Measurements from ENCODE around the gene TMEM41A.

DNA sequence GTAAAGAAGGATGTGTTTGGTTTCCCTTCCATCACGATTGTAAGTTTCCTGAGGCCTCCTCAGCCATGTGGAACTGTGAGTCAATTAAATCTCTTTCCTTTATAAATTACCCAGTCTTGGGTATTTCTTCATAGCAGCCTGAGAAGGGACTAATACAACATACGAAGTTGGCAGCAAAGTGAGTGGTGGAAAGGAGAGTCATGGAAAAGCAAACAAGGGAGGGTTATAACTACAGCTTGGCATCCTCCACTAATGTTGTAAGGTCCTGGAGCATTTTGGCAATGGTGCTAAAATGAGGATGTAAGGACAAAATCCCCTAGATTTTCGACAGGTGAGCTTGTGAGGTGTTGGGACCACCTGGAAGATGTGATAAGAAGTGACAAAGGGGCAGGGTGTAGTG lies 5.8 kb upstream of the TMEM41A start:
- TF ChIP-seq POLR2AphosphoS5 (IDR thresholded peaks at IDR 0.05; ENCODE audit: low read depth, low read length) (no peak), TAF1 (IDR thresholded peaks at IDR 0.05; ENCODE audit: borderline replicate concordance, insufficient read depth, low read length) (no peak), FOXP2 (optimal IDR thresholded peaks at IDR 0.05; ENCODE audit: borderline replicate concordance, extremely low read depth, extremely low read length, insufficient read depth) (no peak)
- TF ChIP-seq, protein P1, sequence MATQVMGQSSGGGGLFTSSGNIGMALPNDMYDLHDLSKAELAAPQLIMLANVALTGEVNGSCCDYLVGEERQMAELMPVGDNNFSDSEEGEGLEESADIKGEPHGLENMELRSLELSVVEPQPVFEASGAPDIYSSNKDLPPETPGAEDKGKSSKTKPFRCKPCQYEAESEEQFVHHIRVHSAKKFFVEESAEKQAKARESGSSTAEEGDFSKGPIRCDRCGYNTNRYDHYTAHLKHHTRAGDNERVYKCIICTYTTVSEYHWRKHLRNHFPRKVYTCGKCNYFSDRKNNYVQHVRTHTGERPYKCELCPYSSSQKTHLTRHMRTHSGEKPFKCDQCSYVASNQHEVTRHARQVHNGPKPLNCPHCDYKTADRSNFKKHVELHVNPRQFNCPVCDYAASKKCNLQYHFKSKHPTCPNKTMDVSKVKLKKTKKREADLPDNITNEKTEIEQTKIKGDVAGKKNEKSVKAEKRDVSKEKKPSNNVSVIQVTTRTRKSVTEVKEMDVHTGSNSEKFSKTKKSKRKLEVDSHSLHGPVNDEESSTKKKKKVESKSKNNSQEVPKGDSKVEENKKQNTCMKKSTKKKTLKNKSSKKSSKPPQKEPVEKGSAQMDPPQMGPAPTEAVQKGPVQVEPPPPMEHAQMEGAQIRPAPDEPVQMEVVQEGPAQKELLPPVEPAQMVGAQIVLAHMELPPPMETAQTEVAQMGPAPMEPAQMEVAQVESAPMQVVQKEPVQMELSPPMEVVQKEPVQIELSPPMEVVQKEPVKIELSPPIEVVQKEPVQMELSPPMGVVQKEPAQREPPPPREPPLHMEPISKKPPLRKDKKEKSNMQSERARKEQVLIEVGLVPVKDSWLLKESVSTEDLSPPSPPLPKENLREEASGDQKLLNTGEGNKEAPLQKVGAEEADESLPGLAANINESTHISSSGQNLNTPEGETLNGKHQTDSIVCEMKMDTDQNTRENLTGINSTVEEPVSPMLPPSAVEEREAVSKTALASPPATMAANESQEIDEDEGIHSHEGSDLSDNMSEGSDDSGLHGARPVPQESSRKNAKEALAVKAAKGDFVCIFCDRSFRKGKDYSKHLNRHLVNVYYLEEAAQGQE (IDR thresholded peaks at IDR 0.05; ENCODE audit: insufficient read depth in 1 of 2, low read depth in 2 of 2, low read length in 2 of 2): no peak

Measured in PFSK-1 (cell line).